Mesodermal cell (in vitro differentiated cells): ENCODE data around the gene TSTD1.

ENCODE experiments used
- H3K27ac ChIP-seq: 2 replicates; pipeline ENCODE4 v1.7.0; 2013; ENCODE audit warnings: mild to moderate bottlenecking, low read depth, low read length, moderate library complexity; ENCODE audit not compliant: severe bottlenecking
- H3K36me3 ChIP-seq: 2 replicates; pipeline ENCODE4 v1.7.1; 2013; ENCODE audit warnings: mild to moderate bottlenecking, low read length, moderate library complexity; ENCODE audit not compliant: control insufficient read depth, insufficient read depth
- H3K4me1 ChIP-seq: one replicate; pipeline ENCODE4 v1.7.1; 2013; ENCODE audit warnings: mild to moderate bottlenecking, low read length; ENCODE audit not compliant: insufficient read depth, control insufficient read depth, poor library complexity, severe bottlenecking
- H3K4me3 ChIP-seq: 2 replicates; pipeline ENCODE4 v1.7.0; 2013; ENCODE audit warnings: low read length, control low read depth, mild to moderate bottlenecking; ENCODE audit not compliant: insufficient read depth, poor library complexity, severe bottlenecking; ENCODE audit errors: extremely low read depth
- H3K9me3 ChIP-seq: 2 replicates; pipeline ENCODE4 v1.7.1; 2013; ENCODE audit warnings: mild to moderate bottlenecking, low read length, moderate library complexity; ENCODE audit not compliant: control insufficient read depth
- WGBS, 2 experiments: methylation state at CpG; one replicate each; pipeline ENCODE4 v1.1.5; 2013; ENCODE audit warnings: missing lambda C conversion rate in 2 of 2; ENCODE audit not compliant: insufficient coverage in 2 of 2; 5-methylcytosine and 5-hydroxymethylcytosine counted together

Gene TSTD1

DNA sequence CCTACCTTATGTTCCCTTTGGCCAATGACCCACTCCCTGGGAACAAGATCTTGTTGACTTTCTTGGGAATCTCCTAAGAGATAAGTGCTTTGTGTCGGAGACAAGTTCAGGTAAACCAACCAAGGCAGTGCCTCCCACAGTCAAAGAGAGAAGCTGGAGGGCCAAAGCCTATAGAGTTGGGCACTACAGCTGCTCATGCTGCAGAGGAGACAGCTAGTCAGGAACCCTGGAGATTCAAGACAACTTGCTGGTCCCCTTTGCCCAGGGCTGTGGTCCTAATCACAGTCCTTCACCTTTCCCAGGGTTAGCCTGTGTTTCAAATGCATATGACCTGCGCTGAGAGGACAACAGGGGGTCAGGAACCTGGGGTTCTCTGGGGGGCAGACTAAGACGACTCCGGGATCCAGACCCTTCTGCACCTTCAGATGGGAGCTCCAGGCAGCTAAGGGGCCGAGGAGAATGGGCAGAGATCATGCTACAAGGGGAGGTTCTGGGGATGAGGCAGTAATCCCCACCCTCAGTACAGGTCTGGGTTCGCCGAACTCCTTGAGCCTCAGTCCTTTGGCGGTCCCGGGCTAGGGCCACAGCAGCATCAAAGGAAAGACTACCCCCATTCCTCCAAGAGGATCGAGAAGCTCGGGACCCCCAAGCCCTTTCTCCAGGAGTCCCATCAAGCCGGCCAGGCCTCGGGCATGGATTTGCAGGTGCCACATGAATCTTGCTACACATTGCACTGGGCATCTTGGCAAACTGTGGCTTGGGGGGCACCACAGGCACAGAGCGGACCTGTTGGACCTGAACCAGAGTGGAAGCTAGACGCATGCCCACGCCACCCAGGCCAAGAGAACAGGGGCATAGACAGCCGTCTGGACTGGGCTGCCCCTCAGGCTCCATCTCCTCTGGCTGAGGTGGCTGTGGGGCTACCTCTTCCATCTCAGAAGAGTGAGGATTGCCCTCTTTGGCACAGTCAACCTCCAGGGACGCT is 9.0 kb upstream of the TSTD1 start:
- peaks cover 18% of the 10 kb centered on the region for H3K9me3 ChIP-seq
- H3K36me3 ChIP-seq, result peaks cover 10% of the 10 kb centered on the region
- 94 to 97% methylated on average over 14 to 15 of the region's 18 CpGs for WGBS, 2 experiments
- no peaks in the 10 kb centered on the region for H3K4me1 ChIP-seq
- no peak overlapping the region for H3K4me3 ChIP-seq
- no peak overlapping the region for H3K27ac ChIP-seq

DNA sequence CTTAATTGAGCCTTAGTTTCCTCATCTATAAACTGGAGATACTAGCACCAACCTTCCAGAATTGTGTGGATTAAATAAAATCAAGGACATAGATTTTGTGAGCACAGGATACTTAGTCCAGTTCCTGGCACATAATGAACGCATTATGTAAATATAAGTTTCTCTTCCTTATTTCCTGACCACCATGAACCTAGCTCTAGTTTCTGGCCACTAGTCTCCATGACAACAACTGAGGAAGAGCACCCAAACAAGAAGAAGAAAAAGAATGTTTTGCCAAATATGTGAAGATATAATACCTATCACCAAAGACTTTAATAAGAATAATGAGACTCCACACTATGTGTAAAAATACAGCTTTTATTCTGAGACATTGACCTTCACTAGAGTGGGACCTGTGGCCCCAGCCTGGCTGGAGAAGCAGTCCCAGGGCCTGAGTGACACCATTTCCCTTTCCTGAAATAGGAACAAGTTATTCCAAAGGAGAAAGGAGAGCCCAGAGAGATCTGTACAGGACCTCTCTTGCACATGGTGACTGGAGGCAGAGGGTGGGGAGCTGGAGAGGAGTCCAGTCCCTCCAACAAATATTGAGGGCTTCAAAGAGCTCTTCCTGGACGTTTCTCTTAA is 8.0 kb upstream of the TSTD1 start:
- H3K36me3 ChIP-seq, result peaks cover 20% of the 10 kb centered on the region
- WGBS, 2 experiments, result 78% methylated on average over 1 of the region's 2 CpGs; no CpG with 5 or more reads in 1 of the 2 experiments
- H3K4me1 ChIP-seq, result no peaks in the 10 kb centered on the region
- peaks cover 18% of the 10 kb centered on the region for H3K9me3 ChIP-seq
- peak overlapping the region; percentile 84 for H3K4me3 ChIP-seq
- peak overlapping the region; percentile 96 for H3K27ac ChIP-seq

- H3K4me1 ChIP-seq, result no peaks in the 10 kb centered on the region
- WGBS, 2 experiments, result 0 to 3% methylated on average over 13 to 16 of the region's 29 CpGs
- peaks cover 18% of the 10 kb centered on the region for H3K9me3 ChIP-seq
- peak within 1 kb of the TSS; percentile 96 for H3K27ac ChIP-seq
- H3K4me3 ChIP-seq, result peak within 1 kb of the TSS; percentile 84
- H3K36me3 ChIP-seq, result peaks cover 28% of the 10 kb centered on the region
Measured at GRCh38 chr1:161045736-161046604, 7.2 kb upstream of the TSTD1 start, which contains the start of gene USF1. USF1 (minus strand) TSS chr1:161045977; CDS start chr1:161043275, 2,702 bp downstream.

GRCh38 chr1:161044908-161045735 is 6.4 kb upstream of the TSTD1 start:
- peak overlapping the region; percentile 96 for H3K27ac ChIP-seq
- H3K4me3 ChIP-seq, result peak overlapping the region; percentile 84
- WGBS, 2 experiments, result 2 to 3% methylated on average over 19 to 44 of the region's 48 CpGs
- peaks cover 18% of the 10 kb centered on the region for H3K9me3 ChIP-seq
- peaks cover 36% of the 10 kb centered on the region for H3K36me3 ChIP-seq
- H3K4me1 ChIP-seq, result no peaks in the 10 kb centered on the region

- Histone ChIP-seq H3K36me3 (peaks cover 42% of the 10 kb centered on the region), H3K4me1 (no peaks in the 10 kb centered on the region), H3K4me3 (peak overlapping the region; percentile 84), H3K27ac (peak overlapping the region; percentile 96), H3K9me3 (peaks cover 13% of the 10 kb centered on the region)
Measured at GRCh38 chr1:161044535-161044907, 5.8 kb upstream of the TSTD1 start.

- H3K9me3 ChIP-seq, result no peaks in the 10 kb centered on the region
- peaks cover 4% of the 10 kb centered on the region for H3K4me1 ChIP-seq
- no peak overlapping the region for H3K4me3 ChIP-seq
- WGBS, 2 experiments, result 95 to 100% methylated on average over 5 of the region's 5 CpGs
- H3K36me3 ChIP-seq, result peaks cover 64% of the 10 kb centered on the region
- no peak overlapping the region for H3K27ac ChIP-seq
Measured at GRCh38 chr1:161039546-161039945, 782 bp upstream of the TSTD1 start.

DNA sequence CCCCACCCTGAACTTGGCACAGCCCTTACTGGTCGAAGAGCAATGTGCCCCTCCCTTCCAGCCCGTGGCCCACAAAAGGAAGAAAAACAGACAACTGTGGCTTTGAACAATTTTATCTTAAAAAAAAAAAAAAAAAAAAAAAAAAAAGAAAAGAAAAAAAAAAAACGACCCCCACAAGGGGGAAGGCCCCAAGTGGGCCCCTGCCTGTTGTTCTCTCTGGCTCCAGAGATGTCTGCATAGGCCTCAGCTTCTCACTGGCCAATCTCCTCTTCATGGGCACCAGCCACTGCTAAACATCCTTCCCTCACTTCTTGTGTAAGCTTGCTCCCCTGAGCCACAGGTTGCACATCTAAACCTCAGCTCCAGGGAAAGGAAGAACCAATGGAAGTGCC is 386 bp upstream of the TSTD1 start:
- Histone ChIP-seq H3K4me1 (peaks cover 4% of the 10 kb centered on the region), H3K9me3 (no peaks in the 10 kb centered on the region), H3K36me3 (peaks cover 62% of the 10 kb centered on the region), H3K27ac (no peak overlapping the region), H3K4me3 (peak overlapping the region; percentile 41)
- no CpG with 5 or more reads among the region's 3 CpGs for whole genome bisulfite sequencing, 2 experiments

DNA sequence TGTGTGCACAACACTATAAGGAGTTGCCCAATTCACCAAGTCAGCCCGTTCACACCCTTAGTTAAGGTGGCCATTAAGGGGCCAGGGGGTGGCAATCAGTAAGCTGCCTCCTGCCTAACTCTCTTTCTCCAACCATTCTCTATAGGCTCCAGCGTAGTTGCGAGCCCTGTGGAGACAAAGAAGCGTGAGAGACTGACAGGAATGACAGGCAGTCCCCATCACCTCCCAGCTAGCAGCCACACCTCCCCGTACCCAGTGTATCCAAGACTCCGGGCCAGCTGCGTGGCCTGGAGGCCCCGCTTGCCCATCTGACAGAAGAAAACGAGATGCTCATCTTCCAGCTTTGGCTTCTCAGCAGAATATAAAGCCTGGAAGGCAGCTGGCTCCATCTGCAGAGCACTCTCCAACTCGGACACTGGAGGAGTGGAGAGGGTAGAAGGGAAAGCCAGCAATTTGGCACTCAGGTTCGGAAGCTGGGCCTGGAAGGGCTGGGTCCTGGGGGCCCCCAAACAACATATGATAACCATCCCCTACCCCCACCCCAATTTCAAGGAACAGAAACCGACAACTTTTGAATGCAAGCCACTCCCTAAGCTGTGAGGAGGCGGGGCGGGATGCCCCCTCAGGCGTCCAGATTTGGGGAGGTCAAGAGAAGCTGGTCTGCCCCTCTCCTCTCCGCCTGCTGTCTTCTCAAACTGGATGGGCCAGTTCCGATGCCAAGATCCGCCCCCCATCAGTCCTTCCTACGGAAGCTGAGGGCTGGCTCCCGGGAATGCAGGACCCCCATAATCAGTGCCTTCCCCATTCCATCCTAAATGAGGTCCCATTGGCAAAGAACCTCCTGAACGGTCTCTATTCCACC is 872 bp downstream of the TSTD1 start:
- Histone ChIP-seq H3K4me3 (peak overlapping the region; percentile 41), H3K4me1 (peaks cover 4% of the 10 kb centered on the region), H3K27ac (no peak overlapping the region), H3K36me3 (peaks cover 56% of the 10 kb centered on the region), H3K9me3 (no peaks in the 10 kb centered on the region)
- WGBS, 2 experiments, result 53 to 69% methylated on average over 8 to 15 of the region's 21 CpGs

GRCh38 chr1:161033751-161034150 is 5.0 kb downstream of the TSTD1 start:
- H3K36me3 ChIP-seq, result peaks cover 15% of the 10 kb centered on the region
- 100% methylated on average over 1 to 2 of the region's 3 CpGs for WGBS, 2 experiments
- H3K4me1 ChIP-seq, result peaks cover 2% of the 10 kb centered on the region
- H3K9me3 ChIP-seq, result no peaks in the 10 kb centered on the region
- H3K27ac ChIP-seq, result no peak overlapping the region
- H3K4me3 ChIP-seq, result no peak overlapping the region
